ENCODE measurements around the gene NAA50. TPM values are rescaled to one million over a fixed set of nuclear protein-coding genes. Genes with fewer than 3 reads are reported as not detected.

NAA50 gene
- total RNA-seq, 4 donors from 2014 or later = 248 to 440 (median 331) TPM

DNA sequence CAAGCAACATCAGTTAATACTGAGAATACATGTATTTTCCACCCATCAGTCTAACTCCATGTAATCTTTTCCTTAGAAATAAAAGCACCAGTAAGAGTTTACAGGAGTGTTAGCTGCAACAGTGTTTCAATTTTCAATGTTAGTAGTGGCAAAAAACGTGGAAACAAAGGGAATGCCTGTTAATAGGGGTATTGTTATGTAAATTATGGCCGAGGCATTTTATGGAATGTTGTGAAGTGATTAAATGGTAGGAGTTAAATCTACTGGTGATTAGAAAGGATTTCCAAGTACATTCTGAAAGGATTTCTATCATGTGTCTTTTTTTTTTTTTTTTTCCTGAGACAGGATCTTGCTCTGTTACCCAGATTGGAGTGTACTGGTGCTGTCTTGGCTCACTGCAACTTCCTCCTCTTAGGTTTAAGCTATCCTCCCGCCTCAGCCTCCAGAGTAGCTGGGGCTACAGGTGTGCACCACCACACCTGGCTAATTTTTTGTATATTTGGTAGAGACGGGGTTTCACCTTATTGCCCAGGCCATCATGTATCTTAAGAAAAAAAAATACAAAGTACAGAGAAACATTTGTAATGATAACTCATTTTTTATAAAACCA lies 7.4 kb upstream of the NAA50 start:
- in situ Hi-C loops (cut with MboI; ENCODE audit: low sequenced_read_pairs in 4 of 4) = no loop called here
- Histone ChIP-seq H3K27me3 (no peaks in the 10 kb centered on the region), H3K36me3 (no peaks in the 10 kb centered on the region), H3K4me1 (peaks cover 11 to 30% of the 10 kb centered on the region in 2 donors), H3K9me3 (no peaks in the 10 kb centered on the region), H3K27ac (no peak overlapping the region), H3K4me3 (no peak overlapping the region)
- intact Hi-C loops (cut with DNase I; ENCODE audit: low total_unique reads) = no loop called here
- ATAC-seq (no peak), DNase-seq (no peak)
- TF ChIP-seq, protein P1, sequence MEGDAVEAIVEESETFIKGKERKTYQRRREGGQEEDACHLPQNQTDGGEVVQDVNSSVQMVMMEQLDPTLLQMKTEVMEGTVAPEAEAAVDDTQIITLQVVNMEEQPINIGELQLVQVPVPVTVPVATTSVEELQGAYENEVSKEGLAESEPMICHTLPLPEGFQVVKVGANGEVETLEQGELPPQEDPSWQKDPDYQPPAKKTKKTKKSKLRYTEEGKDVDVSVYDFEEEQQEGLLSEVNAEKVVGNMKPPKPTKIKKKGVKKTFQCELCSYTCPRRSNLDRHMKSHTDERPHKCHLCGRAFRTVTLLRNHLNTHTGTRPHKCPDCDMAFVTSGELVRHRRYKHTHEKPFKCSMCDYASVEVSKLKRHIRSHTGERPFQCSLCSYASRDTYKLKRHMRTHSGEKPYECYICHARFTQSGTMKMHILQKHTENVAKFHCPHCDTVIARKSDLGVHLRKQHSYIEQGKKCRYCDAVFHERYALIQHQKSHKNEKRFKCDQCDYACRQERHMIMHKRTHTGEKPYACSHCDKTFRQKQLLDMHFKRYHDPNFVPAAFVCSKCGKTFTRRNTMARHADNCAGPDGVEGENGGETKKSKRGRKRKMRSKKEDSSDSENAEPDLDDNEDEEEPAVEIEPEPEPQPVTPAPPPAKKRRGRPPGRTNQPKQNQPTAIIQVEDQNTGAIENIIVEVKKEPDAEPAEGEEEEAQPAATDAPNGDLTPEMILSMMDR (IDR thresholded peaks at IDR 0.05 in 4 of 5, conservative IDR thresholded peaks at IDR 0.05 in 1 of 5) = no peak
- TF ChIP-seq POLR2A (IDR thresholded peaks at IDR 0.05) = no peak

DNA sequence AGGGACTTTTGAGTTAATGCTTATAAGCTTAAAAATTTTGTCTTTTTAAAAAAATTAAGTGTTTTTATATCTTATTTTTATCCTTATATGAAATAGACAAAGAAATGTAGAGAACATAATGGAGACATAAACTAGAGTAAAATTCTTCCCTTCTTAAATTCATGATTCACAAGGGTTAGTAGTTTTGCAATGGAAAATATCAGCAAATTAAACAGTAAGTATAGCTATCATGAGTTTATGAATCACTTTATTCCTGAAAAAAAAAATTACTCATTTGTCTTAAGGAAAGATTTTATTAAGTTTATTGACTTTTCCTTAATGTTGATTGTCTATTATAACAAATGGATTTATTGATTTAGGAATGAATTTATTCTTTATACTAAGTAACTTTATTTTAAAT lies 5.1 kb upstream of the NAA50 start:
- Histone ChIP-seq H3K27ac (no peak overlapping the region), H3K36me3 (no peaks in the 10 kb centered on the region), H3K4me3 (no peak overlapping the region), H3K4me1 (peaks cover 19 to 39% of the 10 kb centered on the region in 2 donors), H3K27me3 (no peaks in the 10 kb centered on the region), H3K9me3 (no peaks in the 10 kb centered on the region)
- ATAC-seq (no peak), DNase-seq (no peak)
- intact Hi-C loops (cut with DNase I; ENCODE audit: low total_unique reads) (no loop called here), in situ Hi-C loops (cut with MboI; ENCODE audit: low sequenced_read_pairs in 4 of 4) (no loop called here)
- TF ChIP-seq POLR2A (IDR thresholded peaks at IDR 0.05) = no peak
- TF ChIP-seq, protein P1 (IDR thresholded peaks at IDR 0.05 in 4 of 5, conservative IDR thresholded peaks at IDR 0.05 in 1 of 5) = no peak

DNA sequence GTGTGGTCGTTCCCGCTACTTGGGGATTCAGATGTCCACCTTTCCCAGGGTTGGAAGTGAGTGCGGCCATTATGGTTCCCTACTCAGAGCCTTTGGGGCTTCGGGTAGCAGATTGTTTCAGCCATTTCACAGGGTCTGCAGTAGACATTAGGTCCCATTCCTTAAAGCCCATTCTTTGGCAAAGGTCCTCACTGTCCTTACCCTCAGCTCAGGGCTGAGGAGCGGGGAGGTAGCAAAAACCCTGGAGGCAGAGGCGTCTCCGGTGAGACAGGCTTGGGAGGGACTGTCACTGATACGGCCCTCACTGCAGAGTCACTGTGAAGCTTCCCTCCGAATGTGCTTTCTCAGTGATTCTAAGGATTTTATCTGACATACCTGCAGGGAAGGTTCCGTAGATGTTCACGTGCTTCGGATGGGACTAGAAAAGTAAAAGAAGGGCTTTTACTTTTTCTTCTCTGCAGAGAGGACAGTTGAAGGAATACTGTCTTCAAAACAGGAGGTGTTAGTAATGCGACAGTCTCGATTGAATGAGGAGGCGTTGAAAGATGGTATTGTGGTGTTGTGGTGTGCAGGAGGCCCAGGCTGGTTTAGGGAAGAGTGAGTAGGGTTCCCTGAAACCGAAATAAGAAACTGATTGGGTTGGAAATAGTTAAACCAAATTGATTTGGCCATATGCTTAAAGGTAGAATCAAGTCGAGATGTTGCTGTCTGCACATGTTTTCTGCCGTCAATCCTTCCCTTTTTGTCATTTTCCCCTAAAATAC lies 1.4 kb upstream of the NAA50 start:
- peak in 1 of 2 donors; percentile 4 for ATAC-seq
- no peaks in the 10 kb centered on the region for H3K27me3 ChIP-seq
- H3K27ac ChIP-seq = peak overlapping the region; percentile 97 to 100 (median 98)
- no peak for TF ChIP-seq POLR2A (IDR thresholded peaks at IDR 0.05)
- TF ChIP-seq, protein P1 (IDR thresholded peaks at IDR 0.05 in 4 of 5, conservative IDR thresholded peaks at IDR 0.05 in 1 of 5) = no peak
- intact Hi-C loops (cut with DNase I; ENCODE audit: low total_unique reads) (loop anchor here (1.0 to 5.0 kb wide), 7 partner anchors 87 to 1400 kb away; partner anchors contain the start of genes ATG3, CCDC191, QTRT2 and SLC35A5), in situ Hi-C loops (cut with MboI; ENCODE audit: low sequenced_read_pairs in 4 of 4) (loop anchor here (5.0 to 25.0 kb wide), 5 partner anchors 50 to 315 kb away; partner anchors contain the start of genes SPICE1 (in 3 of the 4), CCDC191 (in 2 of the 4), QTRT2 (in 2 of the 4) and USF3 (in 1 of the 4))
- DNase-seq = peak in 1 of 2 donors; percentile 4
- no peaks in the 10 kb centered on the region for H3K36me3 ChIP-seq
- H3K4me1 ChIP-seq = peaks cover 43 to 53% of the 10 kb centered on the region in 2 donors
- no peaks in the 10 kb centered on the region for H3K9me3 ChIP-seq
- H3K4me3 ChIP-seq = peak overlapping the region; percentile 87 to 97 (median 92)

DNA sequence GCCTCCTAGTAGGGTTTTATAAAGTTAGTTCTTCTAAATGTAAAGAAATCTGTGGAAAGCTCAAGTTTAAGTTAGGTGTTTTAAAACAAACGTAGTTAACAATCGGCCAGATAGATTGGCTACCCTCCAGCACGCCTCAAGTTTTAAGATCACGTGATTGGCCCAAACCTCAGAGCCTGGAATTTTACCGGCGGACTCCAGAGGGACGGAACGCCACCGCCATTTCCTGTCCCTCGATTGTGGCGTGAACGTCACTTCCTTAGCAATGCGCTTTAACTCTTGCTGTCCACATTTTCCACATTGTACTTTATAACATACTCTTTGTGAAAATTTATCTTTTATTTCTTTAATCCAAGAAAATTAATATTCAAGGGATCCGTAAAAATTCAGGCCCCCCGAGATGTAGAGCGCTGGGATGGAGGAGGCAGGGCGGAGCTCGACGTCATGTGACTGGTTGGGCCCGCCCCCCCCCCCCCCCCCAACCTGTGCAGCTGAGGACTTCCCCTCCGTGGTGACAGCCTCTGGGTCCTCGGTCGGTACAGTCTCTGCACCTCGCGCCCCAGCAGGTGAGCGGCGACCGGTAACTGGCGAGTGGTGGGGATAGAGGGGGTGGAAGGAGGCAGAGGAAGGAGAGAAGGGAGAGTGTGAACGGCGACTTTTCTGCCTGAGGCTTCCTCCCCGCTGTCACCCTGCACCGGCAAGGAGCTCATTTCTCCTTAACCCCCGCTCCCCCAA lies 666 bp upstream of the NAA50 start, which contains the start of gene ATP6V1A:
ATP6V1A (plus strand) TSS at position 488 of the 735 bp plus-strand sequence. CDS start 31,719 bp downstream, outside the sequence.
- ATAC-seq (peak; percentile 83), DNase-seq (peak; percentile 92 to 93)
- TF ChIP-seq, protein P1 (IDR thresholded peaks at IDR 0.05 in 4 of 5, conservative IDR thresholded peaks at IDR 0.05 in 1 of 5) = peak in 1 of 5 experiments; percentile 31
- peak; percentile 45 to 48 for TF ChIP-seq POLR2A (IDR thresholded peaks at IDR 0.05)
- intact Hi-C loops (cut with DNase I; ENCODE audit: low total_unique reads) (loop anchor here (1.0 to 5.0 kb wide), 8 partner anchors 49 to 1401 kb away; partner anchors contain the start of genes ATG3, CCDC191, QTRT2 and SLC35A5), in situ Hi-C loops (cut with MboI; ENCODE audit: low sequenced_read_pairs in 4 of 4) (loop anchor here (5.0 to 25.0 kb wide), 5 partner anchors 49 to 316 kb away; partner anchors contain the start of genes SPICE1 (in 3 of the 4), CCDC191 (in 2 of the 4), QTRT2 (in 2 of the 4) and USF3 (in 1 of the 4))
- H3K4me3 ChIP-seq = peak within 1 kb of the TSS; percentile 87 to 97 (median 92)
- H3K9me3 ChIP-seq = no peaks in the 10 kb centered on the region
- H3K4me1 ChIP-seq = peaks cover 49 to 55% of the 10 kb centered on the region in 2 donors
- H3K36me3 ChIP-seq = no peaks in the 10 kb centered on the region
- no peaks in the 10 kb centered on the region for H3K27me3 ChIP-seq
- H3K27ac ChIP-seq = peak within 1 kb of the TSS; percentile 97 to 100 (median 98)

Data from gastrocnemius medialis (tissue), 4 donors.